HCT116 (cell line): ENCODE data around the gene KIF5C. TPM values are rescaled to one million over a fixed set of nuclear protein-coding genes. Genes with fewer than 3 reads are reported as not detected.

ENCODE experiments used
- ATAC-seq: fragments of 200-7000 bp; cut with Tn5 transposase; 2 replicates; pipeline ENCODE4 v1.9.1; 2020; ENCODE audit warnings: mild to moderate bottlenecking, moderate library complexity
- BruUV-seq: library from RNA; stranded (reverse); fragments of 400-500 nt; replicated peaks from 2 replicates; lab custom pipeline; 2021; lab: Mats Ljungman, UMichigan
- CTCF ChIA-PET: fragments of 300-600 bp; sonication (Branson Sonifier 250); formaldehyde crosslinking; loops from one replicate; lab custom pipeline; 2021; ENCODE audit warnings: antibody characterized with exemption; lab: Charles Lee
- POLR2A ChIA-PET: fragments of 300-600, 350-600 bp; sonication (Branson Sonifier 250); formaldehyde crosslinking; loops from one replicate; lab custom pipeline; 2021; ENCODE audit warnings: antibody characterized with exemption; lab: Charles Lee
- RAD21 ChIA-PET, 2 experiments: fragments of 300-600 bp; sonication (Branson Sonifier 250); formaldehyde crosslinking; loops; one replicate each; lab custom pipeline; 2023; ENCODE audit warnings: low total read pairs in 2 of 2; ENCODE audit not compliant: uncharacterized antibody in 2 of 2, unreplicated experiment in 2 of 2, low non-redundant PET in 1 of 2; lab: Charles Lee
- DNase-seq: peaks from one replicate; pipeline ENCODE4 v3.0.0-alpha.2; 2010; ENCODE audit warnings: low read depth, low spot score
- H2AFZ ChIP-seq: fragments of 200-600 bp; shearing (Covaris generic), sonication (generic); 2 replicates; pipeline ENCODE4 v1.6.1; 2017; ENCODE audit warnings: low read depth, mixed run types, mixed read lengths, antibody characterized with exemption, low read length; ENCODE audit not compliant: poor library complexity, severe bottlenecking
- H3K27ac ChIP-seq: 2 replicates; pipeline ENCODE4 v1.5.1; 2012; ENCODE audit warnings: low read depth, low read length
- H3K27me3 ChIP-seq: fragments of 200-600 bp; sonication (generic); 2 replicates; pipeline ENCODE4 v1.6.1; 2016; ENCODE audit warnings: mixed run types, low read length, mixed read lengths; ENCODE audit not compliant: insufficient read depth
- H3K36me3 ChIP-seq, 2 experiments: fragments of 200-500 bp in 1 of 2; fragments of 200-600 bp in 1 of 2; sonication (Bioruptor generic) in 1 of 2; sonication (generic) in 1 of 2; 2 replicates each; pipeline versions ENCODE4 v1.5.1 to v1.6.1; 2014 to 2016; ENCODE audit warnings: low read length in 2 of 2, inconsistent platforms in 1 of 2, mixed read lengths in 1 of 2, mixed run types in 1 of 2; ENCODE audit not compliant: insufficient read depth in 2 of 2, control insufficient read depth in 1 of 2
- H3K4me1 ChIP-seq, 2 experiments: fragments of 200-600 bp in 1 of 2; sonication (generic) in 1 of 2; 2 replicates each; pipeline versions ENCODE4 v1.5.1 to v1.6.1; 2012 to 2017; ENCODE audit warnings: low read length in 2 of 2, inconsistent platforms in 1 of 2, mild to moderate bottlenecking in 1 of 2, mixed read lengths in 1 of 2, mixed run types in 1 of 2, moderate library complexity in 1 of 2; ENCODE audit not compliant: insufficient read depth in 2 of 2, control insufficient read depth in 1 of 2
- H3K4me2 ChIP-seq: fragments of 200-600 bp; sonication (generic); 2 replicates; pipeline ENCODE4 v1.6.1; 2017; ENCODE audit warnings: mixed run types, low read length, mixed read lengths
- H3K4me3 ChIP-seq, 2 experiments: fragments of 200-600 bp in 1 of 2; sonication (generic) in 1 of 2; replicated peaks in 1 of 2; 2 replicates each; pipeline ENCODE4 v1.5.1; 2011 to 2016; ENCODE audit warnings: low read length in 2 of 2, control low read depth in 1 of 2, low read depth in 1 of 2, mild to moderate bottlenecking in 1 of 2, mixed read lengths in 1 of 2, mixed run types in 1 of 2
- H3K79me2 ChIP-seq: fragments of 200-600 bp; sonication (generic); 2 replicates; pipeline ENCODE4 v1.6.1; 2017; ENCODE audit warnings: mild to moderate bottlenecking, mixed run types, low read length, moderate library complexity, mixed read lengths; ENCODE audit not compliant: insufficient read depth
- H3K9ac ChIP-seq: fragments of 200-600 bp; sonication (generic); 2 replicates; pipeline ENCODE4 v1.6.1; 2016; ENCODE audit warnings: low read length, mixed read lengths
- H3K9me2 ChIP-seq: fragments of 200-600 bp; sonication (generic), shearing (Covaris generic); 2 replicates; pipeline ENCODE4 v1.6.1; 2017; ENCODE audit warnings: mixed run types, mild to moderate bottlenecking, moderate library complexity; ENCODE audit not compliant: insufficient read depth
- H3K9me3 ChIP-seq, 2 experiments: fragments of 200-500 bp in 1 of 2; fragments of 200-600 bp in 1 of 2; sonication (Bioruptor generic) in 1 of 2; sonication (generic) in 1 of 2; 2 replicates each; pipeline ENCODE4 v1.6.1; 2014 to 2017; ENCODE audit warnings: low read length in 2 of 2, mixed read lengths in 2 of 2, inconsistent platforms in 1 of 2, low read depth in 1 of 2, mild to moderate bottlenecking in 1 of 2, mixed run types in 1 of 2, moderate library complexity in 1 of 2; ENCODE audit not compliant: control insufficient read depth in 1 of 2, insufficient read depth in 1 of 2
- H4K20me1 ChIP-seq: fragments of 200-600 bp; sonication (generic), shearing (Covaris generic); 2 replicates; pipeline ENCODE4 v1.6.1; 2017; ENCODE audit warnings: mixed run types, mild to moderate bottlenecking, moderate library complexity; ENCODE audit not compliant: insufficient read depth
- EGR1 ChIP-seq: IDR thresholded peaks from 2 replicates; pipeline ENCODE4 v1.6.1; 2012; ENCODE audit warnings: low read depth
- SIN3A ChIP-seq: IDR thresholded peaks from 2 replicates; pipeline ENCODE4 v1.6.1; 2012; ENCODE audit warnings: low read depth
- intact Hi-C: fragments of 100-400 bp; cut with micrococcal nuclease; formaldehyde crosslinking; loops from 2 replicates; pipeline ENCODE4 v1.10.0; 2022
- total RNA-seq: library from RNA; stranded (reverse); gene quantifications from one replicate; pipeline ENCODE4 v1.2.1, GENCODE V29; 2021; ENCODE audit not compliant: unreplicated experiment
- TF ChIP-seq, protein P1 (sequence below): IDR thresholded peaks from 2 replicates; pipeline ENCODE4 v1.6.1; 2011; ENCODE audit warnings: mild to moderate bottlenecking, low read length, moderate library complexity; ENCODE audit not compliant: insufficient replicate concordance; ENCODE audit errors: extremely low read depth

The KIF5C gene
- total RNA-seq, 1 experiment from 2014 or later = 6.5 TPM

DNA sequence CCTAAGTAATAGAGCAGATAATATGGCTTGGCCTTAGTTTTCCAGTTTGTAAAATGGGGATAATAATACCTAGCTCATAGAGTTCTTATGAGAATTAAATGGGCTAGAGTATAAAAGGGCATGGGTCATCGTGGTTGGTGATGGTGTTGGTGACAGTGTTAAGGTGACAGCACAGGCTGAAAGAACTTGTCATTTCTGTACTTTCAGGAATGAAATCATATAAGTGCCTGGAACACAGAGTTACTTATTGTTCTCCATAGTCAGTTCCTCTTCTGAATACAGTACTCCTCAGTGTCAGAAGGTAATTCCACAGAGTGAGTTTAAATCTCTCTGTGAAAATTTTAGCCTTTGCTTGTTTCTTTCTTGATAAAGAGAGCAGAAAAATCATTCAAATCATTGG is 42.4 kb downstream of the KIF5C start:
- ATAC-seq = no peak
- H3K4me1 ChIP-seq = no peaks in the 10 kb centered on the region
- no peak overlapping the region for H3K27ac ChIP-seq
- TF ChIP-seq, protein P1, sequence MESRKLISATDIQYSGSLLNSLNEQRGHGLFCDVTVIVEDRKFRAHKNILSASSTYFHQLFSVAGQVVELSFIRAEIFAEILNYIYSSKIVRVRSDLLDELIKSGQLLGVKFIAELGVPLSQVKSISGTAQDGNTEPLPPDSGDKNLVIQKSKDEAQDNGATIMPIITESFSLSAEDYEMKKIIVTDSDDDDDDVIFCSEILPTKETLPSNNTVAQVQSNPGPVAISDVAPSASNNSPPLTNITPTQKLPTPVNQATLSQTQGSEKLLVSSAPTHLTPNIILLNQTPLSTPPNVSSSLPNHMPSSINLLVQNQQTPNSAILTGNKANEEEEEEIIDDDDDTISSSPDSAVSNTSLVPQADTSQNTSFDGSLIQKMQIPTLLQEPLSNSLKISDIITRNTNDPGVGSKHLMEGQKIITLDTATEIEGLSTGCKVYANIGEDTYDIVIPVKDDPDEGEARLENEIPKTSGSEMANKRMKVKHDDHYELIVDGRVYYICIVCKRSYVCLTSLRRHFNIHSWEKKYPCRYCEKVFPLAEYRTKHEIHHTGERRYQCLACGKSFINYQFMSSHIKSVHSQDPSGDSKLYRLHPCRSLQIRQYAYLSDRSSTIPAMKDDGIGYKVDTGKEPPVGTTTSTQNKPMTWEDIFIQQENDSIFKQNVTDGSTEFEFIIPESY = no peak
- no peak for TF ChIP-seq EGR1
- TF ChIP-seq, all 23 proteins: peak for 0
- H3K9ac ChIP-seq = no peak overlapping the region
- no TSS peak for BruUV-seq
- no peaks in the 10 kb centered on the region for H3K79me2 ChIP-seq
- H3K4me3 ChIP-seq = no peak overlapping the region
- no peaks in the 10 kb centered on the region for H3K27me3 ChIP-seq
- ChIA-PET POLR2A (no interaction called here), CTCF (no interaction called here), RAD21 (no interaction called here)
- H3K36me3 ChIP-seq = no peaks in the 10 kb centered on the region
- no peaks in the 10 kb centered on the region for H3K9me2 ChIP-seq
- no peaks in the 10 kb centered on the region; a peak in 1 of 4 replicates for H3K9me3 ChIP-seq
- H2AFZ ChIP-seq = no peak overlapping the region
- intact Hi-C loops = no loop called here
- no peak overlapping the region for H3K4me2 ChIP-seq
- H4K20me1 ChIP-seq = no peaks in the 10 kb centered on the region
- DNase-seq = no peak

- POLR2A ChIA-PET = no interaction called here
Observed at GRCh38 chr2:148918554-148918953, 43.5 kb downstream of the KIF5C start.

More at GRCh38 chr2:148918554-148918953, 43.5 kb downstream of the KIF5C start:
- H2AFZ ChIP-seq = no peak overlapping the region
- ChIA-PET RAD21 (no interaction called here), CTCF (no interaction called here)
- DNase-seq (no peak), ATAC-seq (no peak)
- H3K9me3 ChIP-seq = no peaks in the 10 kb centered on the region; a peak in 1 of 4 replicates
- intact Hi-C loops = no loop called here
- no peaks in the 10 kb centered on the region for H3K27me3 ChIP-seq
- no peak overlapping the region for H3K4me3 ChIP-seq
- BruUV-seq = no TSS peak
- no peak overlapping the region for H3K9ac ChIP-seq
- no peak for TF ChIP-seq SIN3A
- TF ChIP-seq EGR1 = no peak
- no peak overlapping the region for H3K4me2 ChIP-seq
- H3K79me2 ChIP-seq = no peaks in the 10 kb centered on the region
- no peak overlapping the region for H3K27ac ChIP-seq
- no peaks in the 10 kb centered on the region for H4K20me1 ChIP-seq
- no peaks in the 10 kb centered on the region for H3K36me3 ChIP-seq
- H3K4me1 ChIP-seq = no peaks in the 10 kb centered on the region
- no peaks in the 10 kb centered on the region for H3K9me2 ChIP-seq
